GM12872 (cell line): Measurements from ENCODE around the gene ARHGEF2.

ENCODE experiments used
- TF ChIP-seq, protein P1 (sequence below): IDR thresholded peaks from 3 replicates; pipeline ENCODE4 v1.5.1; 2011; ENCODE audit warnings: low read depth, mild to moderate bottlenecking, low read length, moderate library complexity; ENCODE audit not compliant: insufficient read depth

ARHGEF2 gene

DNA sequence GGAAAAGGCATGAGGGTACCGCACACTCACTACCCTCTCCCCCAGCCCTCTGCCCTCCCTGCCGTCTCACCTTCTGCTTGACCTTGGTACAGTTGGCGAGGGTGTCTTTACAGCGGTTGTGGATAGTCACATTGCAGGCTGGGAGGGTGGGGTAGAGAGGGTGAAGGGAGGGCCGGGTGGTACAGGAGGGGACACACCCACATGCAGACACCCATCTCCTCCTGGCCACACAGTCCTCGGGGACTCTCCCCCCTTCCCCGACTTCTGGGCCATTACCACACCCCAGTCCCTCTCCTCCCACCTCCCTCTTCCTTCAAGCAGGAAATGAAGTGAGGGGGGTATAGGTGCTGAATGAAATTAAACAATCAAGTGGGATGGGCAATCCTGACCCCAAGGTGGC, 11.6 kb downstream of the ARHGEF2 start:
- TF ChIP-seq, protein P1, sequence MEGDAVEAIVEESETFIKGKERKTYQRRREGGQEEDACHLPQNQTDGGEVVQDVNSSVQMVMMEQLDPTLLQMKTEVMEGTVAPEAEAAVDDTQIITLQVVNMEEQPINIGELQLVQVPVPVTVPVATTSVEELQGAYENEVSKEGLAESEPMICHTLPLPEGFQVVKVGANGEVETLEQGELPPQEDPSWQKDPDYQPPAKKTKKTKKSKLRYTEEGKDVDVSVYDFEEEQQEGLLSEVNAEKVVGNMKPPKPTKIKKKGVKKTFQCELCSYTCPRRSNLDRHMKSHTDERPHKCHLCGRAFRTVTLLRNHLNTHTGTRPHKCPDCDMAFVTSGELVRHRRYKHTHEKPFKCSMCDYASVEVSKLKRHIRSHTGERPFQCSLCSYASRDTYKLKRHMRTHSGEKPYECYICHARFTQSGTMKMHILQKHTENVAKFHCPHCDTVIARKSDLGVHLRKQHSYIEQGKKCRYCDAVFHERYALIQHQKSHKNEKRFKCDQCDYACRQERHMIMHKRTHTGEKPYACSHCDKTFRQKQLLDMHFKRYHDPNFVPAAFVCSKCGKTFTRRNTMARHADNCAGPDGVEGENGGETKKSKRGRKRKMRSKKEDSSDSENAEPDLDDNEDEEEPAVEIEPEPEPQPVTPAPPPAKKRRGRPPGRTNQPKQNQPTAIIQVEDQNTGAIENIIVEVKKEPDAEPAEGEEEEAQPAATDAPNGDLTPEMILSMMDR = no peak

DNA sequence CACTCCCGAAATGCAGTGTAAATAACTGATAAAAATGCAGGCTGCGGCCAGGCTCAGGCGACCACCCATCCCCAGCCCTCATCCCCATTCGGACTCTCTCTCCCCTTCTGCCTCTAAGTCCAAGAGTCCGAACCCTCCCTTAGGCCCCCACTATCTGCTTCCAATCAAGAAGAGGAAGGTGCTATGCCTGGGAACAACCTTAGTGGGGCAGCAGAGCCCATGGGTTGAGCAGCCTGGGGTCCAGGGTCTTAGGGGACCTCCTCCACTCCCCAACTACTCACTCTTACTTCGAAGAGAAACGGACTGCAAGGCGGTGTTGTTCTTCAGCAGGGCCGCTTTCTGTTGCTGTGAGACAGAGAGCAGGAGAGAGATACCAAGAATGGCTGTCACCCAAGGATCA, 12.2 kb downstream of the ARHGEF2 start:
- TF ChIP-seq, protein P1 = 0 out of 3 replicates have a peak, but pooled peaks have one; percentile 26

DNA sequence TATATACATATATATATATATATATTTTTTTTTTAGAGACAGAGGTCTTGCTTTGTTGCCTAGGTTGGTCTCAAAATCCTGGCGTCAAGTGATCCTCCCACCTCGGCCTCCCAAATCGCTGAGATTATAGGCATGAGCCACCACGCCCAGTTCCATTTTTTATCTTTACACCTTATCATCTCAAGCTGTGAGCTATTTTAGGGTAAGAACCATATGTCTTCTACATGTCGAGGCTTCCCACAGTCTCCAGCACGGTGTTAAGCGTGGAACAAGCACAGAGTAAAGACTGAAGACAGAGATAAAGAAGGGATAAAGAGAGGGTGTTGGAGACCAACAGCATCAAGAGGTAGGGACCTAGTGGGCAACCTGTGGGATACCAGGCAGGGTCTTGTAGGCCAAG, 14.2 kb downstream of the ARHGEF2 start:
- TF ChIP-seq, protein P1 = no peak

DNA sequence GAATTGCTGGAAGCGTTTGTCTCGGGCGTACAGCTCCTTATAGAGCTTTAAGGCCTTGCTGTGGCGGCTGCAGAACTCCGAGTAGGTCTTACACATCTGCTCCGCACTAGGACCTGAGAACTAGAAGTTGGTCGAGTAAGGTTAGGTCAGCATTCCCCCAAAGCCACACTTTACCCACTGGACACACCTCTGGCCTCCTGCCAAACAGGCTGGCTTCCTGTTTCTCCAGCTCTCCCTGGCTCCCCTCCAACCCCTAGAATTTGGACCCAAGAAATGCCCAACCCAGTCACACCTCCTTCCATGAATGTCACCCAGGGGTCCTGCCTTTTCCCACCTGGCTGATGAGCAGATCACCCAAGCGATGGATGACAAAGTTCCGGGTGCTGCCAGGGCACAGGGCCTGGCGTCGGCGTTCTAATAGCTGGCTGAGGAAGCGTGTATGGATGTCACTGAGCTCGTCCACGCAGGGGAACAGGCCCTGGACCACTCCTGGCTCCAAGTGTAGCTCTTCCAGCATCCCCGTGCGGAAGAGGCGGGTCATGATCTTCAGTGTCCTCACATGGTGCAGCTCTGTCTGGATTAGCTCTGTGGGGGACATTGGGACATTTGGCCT, 15.6 kb downstream of the ARHGEF2 start:
- TF ChIP-seq, protein P1 = no peak

DNA sequence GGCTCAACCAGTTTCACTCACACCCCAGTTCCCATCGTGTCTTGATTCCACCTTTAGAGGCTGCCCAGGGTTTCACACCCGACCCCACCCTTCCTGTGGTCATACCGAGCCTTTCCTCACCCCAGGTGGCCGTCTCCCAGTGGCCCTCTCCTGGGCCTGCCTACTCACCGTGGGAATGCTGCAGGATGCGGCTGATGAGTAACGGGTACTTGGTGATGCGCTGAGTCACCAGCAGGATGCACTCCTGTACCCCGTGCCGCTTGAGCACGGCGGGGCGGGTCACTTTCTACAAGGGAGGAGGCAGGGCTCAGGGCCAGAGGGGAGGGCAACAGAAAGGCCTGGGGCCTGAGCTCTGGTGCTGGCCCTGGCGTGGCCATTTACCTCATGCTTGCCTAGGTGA, 16.4 kb downstream of the ARHGEF2 start:
- TF ChIP-seq, protein P1 = 0 out of 3 replicates have a peak, but pooled peaks have one; percentile 4

DNA sequence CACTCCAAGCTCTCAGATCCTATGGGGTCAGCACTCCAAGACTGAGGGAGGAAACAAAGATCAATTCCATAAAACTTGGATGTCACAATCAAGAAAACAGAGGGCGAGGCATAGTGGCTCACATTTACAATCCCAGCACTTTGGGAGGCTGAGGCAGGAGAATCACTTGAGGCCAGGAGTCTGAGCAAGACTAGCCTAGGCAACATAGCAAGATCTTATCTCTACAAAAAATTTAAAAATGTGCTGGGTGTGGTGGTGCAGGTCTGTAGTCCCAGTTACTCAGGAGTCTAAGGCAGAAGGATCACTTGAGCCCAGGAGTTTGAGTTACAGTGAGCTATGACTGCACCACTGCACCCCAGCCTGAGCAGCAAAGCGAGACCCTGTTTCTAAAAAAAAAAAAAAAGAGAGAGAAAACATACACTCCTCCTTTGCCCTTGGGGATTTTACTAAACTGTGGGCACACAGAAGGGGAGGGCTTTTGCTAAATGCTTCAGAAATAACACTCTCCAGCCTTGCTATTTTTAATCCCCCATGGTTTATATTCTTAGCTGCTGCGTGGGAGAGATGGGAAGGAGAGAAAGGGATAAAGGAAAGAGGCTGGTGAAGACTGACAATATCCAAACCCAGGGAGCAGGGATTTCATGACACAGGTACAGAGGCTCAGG, 18.1 kb downstream of the ARHGEF2 start:
- TF ChIP-seq, protein P1 = no peak

DNA sequence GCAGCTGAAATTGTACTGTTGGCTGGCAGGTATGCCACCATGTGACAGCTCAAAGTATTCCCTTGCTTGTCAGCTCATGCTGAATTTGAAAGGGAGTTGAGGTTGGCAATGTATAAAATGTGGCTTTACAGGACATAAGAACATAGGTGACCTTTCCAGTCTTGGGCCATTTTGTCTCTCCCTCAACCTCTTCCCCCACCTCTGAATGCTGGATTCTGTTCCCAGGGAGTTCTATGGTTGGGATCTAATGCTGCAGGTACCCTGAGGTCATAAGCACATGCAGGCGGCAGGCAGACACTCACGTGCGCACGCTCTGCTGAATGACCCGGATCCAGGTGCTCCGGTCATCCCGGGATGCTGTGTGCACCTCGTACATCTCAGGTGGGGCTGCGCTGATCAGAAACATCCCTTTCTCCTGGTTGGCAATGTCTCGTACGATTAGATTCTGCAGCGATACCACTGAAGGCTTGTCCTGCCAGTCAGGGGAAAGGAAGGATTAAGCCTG, 20.9 kb downstream of the ARHGEF2 start:
- TF ChIP-seq, protein P1 = no peak
